ENCODE results near the gene AADACL2.

DNA sequence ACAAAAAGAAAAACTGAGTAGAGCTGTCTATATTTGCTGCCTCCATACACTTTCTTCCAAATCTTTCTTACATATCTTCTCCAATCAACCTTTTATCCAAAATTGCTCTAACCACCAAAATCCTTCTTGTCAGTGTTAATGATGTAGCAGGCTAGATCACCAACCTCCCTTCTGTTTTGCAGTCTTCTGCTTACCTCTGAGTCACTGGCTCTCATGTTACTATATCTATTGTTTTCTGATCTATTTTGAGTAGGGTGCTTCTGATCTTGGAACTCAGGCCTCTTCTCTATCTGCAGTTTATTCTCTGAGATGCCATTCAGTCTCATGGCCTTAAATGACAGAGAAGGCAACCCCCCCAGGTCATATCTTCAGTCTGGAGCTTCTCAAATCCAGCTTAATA, 53.9 kb downstream of the AADACL2 start:
- TF ChIP-seq POLR2AphosphoS5 (IDR thresholded peaks at IDR 0.05; ENCODE audit: insufficient read depth in 1 of 2, low read depth in 1 of 2) = no peak
- TF ChIP-seq, protein P1, sequence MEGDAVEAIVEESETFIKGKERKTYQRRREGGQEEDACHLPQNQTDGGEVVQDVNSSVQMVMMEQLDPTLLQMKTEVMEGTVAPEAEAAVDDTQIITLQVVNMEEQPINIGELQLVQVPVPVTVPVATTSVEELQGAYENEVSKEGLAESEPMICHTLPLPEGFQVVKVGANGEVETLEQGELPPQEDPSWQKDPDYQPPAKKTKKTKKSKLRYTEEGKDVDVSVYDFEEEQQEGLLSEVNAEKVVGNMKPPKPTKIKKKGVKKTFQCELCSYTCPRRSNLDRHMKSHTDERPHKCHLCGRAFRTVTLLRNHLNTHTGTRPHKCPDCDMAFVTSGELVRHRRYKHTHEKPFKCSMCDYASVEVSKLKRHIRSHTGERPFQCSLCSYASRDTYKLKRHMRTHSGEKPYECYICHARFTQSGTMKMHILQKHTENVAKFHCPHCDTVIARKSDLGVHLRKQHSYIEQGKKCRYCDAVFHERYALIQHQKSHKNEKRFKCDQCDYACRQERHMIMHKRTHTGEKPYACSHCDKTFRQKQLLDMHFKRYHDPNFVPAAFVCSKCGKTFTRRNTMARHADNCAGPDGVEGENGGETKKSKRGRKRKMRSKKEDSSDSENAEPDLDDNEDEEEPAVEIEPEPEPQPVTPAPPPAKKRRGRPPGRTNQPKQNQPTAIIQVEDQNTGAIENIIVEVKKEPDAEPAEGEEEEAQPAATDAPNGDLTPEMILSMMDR (IDR thresholded peaks at IDR 0.05) = no peak
